Thyroid gland (tissue), 4 donors: Measurements from ENCODE around the gene XPO4.

Source experiments
- POLR2A ChIP-seq, 2 donors: fragments of 450-650 bp; IDR thresholded peaks; one replicate each; pipeline ENCODE4 v1.6.1; 2017; ENCODE audit warnings: antibody characterized with exemption in 2 of 2, mild to moderate bottlenecking in 2 of 2, moderate library complexity in 1 of 2
- TF ChIP-seq, protein P1 (sequence below), 6 experiments: fragments of 200-600 bp in 3 of 6; fragments of 450-650 bp in 3 of 6; sonication (generic) in 3 of 6; IDR thresholded peaks; one replicate each; pipeline ENCODE4 v1.5.1; 2016 to 2019; ENCODE audit warnings: antibody characterized with exemption in 6 of 6, mild to moderate bottlenecking in 2 of 6, inconsistent platforms in 1 of 6, moderate library complexity in 1 of 6

DNA sequence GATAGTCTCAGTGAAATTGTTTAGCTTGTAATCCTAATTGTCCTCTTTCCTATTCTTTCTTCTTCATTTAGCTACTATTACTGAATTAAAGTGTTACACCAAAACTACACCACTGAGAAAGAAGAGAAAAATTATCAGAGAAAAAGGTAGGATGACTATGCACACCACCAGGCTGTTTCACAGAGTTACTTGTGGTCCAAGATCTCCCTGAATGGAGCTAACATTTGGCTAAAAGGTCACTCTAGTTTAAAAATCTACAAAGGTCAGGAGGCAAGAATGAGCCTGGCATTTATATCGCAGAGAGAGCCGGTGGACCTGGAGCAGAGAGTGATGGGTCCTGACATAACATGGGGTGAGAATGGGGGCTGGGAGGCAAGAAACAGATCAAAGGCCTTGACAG is 91.7 kb downstream of the XPO4 start:
- TF ChIP-seq, protein P1, sequence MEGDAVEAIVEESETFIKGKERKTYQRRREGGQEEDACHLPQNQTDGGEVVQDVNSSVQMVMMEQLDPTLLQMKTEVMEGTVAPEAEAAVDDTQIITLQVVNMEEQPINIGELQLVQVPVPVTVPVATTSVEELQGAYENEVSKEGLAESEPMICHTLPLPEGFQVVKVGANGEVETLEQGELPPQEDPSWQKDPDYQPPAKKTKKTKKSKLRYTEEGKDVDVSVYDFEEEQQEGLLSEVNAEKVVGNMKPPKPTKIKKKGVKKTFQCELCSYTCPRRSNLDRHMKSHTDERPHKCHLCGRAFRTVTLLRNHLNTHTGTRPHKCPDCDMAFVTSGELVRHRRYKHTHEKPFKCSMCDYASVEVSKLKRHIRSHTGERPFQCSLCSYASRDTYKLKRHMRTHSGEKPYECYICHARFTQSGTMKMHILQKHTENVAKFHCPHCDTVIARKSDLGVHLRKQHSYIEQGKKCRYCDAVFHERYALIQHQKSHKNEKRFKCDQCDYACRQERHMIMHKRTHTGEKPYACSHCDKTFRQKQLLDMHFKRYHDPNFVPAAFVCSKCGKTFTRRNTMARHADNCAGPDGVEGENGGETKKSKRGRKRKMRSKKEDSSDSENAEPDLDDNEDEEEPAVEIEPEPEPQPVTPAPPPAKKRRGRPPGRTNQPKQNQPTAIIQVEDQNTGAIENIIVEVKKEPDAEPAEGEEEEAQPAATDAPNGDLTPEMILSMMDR (IDR thresholded peaks at IDR 0.05), result no peak
- no peak for TF ChIP-seq POLR2A (IDR thresholded peaks at IDR 0.05)
